DLD1 (cell line): ENCODE results near the gene PTF1A.

Experiments used
- in situ Hi-C: cut with HindIII; loops from 2 replicates; pipeline ENCODE4 v1.10.0; 2017; ENCODE audit warnings: low sequenced_read_pairs

The PTF1A gene

GRCh38 chr10:23186178-23186577 is 5.9 kb upstream of the PTF1A start:
- in situ Hi-C loops = no loop called here

DNA sequence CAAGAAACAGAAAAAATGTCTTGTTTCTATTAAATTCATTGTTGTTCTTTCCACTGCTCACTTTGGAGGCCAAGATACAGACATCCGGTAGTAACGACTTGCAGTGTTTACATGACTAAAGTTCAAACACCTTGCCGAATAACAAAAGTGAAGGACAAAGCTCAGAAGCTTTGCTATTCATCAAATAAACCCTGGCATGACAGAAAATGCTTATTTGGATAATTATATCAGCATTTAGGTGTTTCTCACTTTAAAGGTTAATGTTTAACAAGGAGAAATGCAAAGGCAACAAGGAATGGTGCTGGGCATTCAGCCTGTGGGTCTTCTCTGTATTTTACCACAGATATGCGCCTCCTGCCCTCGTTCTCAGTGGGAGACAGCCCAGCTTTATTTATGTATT is 5.4 kb upstream of the PTF1A start:
- in situ Hi-C loops = no loop called here

DNA sequence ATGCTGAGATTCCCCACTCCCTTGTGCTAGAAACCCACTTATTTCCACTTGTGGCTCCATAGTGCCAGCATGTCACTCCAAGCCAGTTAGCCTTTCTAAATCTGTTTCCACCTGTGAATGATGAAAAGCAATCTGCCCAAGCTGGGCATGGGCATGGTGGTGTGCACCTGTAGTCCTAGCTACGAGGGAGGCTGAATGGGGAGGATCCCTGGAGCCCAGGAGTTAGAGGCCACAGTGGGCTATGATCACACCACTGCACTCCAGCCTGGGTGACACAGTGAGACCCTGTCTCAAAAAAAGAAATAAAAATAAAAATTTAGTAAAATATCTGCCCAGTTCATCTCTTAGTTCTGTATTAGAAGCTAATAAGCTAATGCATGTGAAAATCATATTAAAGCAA is 5.0 kb upstream of the PTF1A start:
- in situ Hi-C loops = no loop called here

- in situ Hi-C loops = no loop called here
These were observed 3.1 kb upstream of the PTF1A start for GRCh38 chr10:23189024-23189423.

DNA sequence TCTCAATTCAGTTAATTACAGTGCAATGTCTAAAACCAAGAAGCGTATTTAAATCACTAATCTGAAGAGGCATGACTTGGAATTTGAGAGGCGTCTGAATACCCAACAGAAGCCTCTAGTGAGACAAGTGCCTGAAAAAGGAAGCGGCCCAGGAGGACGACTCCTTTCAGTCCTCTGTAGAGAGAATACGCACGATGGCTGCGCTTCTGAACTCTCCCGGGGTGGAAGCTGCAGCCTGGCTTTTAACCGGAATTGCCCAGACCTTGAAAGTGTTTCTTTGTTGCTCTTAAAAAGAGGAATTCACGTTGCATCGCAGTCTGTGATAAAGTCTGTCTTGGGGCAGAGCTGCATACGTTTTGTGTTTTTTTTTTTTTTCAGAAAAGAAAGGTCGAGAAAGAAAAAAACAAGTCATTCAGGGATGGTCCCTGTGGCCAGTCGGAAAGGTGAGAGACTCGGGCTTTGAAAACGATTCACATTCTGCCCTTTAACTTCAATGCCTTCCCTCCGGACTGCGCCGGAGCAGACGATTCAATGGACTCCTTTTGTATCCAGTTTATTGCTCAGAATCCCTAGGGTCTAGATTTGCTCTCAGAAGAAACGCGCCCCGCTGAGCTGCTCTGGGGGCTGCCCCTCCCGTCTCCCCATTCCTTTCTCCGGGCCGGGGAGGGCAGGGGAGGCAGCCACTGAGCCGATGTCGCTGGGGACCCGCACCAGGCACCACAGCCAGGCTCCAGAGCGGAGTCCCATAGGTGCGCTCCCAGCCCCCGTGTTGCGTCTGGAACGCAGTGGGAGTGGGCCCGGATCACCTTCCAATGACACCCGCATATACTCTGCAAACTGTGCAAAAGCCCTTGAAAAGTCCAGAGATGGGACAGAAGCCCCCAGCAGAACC is 994 bp upstream of the PTF1A start:
- in situ Hi-C loops = no loop called here

DNA sequence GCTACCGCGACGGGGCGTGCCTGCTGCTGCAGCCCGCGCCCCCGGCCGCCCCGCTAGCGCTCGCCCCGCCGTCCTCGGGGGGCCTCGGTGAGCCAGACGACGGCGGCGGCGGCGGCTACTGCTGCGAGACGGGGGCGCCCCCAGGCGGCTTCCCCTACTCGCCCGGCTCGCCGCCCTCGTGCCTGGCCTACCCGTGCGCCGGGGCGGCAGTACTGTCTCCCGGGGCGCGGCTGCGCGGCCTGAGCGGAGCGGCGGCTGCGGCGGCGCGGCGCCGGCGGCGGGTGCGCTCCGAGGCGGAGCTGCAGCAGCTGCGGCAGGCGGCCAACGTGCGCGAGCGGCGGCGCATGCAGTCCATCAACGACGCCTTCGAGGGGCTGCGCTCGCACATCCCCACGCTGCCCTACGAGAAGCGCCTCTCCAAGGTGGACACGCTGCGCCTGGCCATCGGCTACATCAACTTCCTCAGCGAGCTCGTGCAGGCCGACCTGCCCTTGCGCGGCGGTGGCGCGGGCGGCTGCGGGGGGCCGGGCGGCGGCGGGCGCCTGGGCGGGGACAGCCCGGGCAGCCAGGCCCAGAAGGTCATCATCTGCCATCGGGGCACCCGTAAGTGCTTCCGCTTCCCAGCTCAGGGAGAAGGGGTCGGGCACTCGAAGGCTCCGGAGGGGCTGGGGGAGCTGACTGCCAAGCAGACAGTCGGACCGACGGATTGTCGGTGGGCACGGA is 761 bp downstream of the PTF1A start:
- in situ Hi-C loops = no loop called here

- in situ Hi-C loops = no loop called here
These were observed 1.4 kb downstream of the PTF1A start for GRCh38 chr10:23193435-23194074.

- in situ Hi-C loops = no loop called here
These were observed 2.4 kb downstream of the PTF1A start for GRCh38 chr10:23194471-23194965.

GRCh38 chr10:23194966-23195845 is 3.1 kb downstream of the PTF1A start:
- in situ Hi-C loops = no loop called here

DNA sequence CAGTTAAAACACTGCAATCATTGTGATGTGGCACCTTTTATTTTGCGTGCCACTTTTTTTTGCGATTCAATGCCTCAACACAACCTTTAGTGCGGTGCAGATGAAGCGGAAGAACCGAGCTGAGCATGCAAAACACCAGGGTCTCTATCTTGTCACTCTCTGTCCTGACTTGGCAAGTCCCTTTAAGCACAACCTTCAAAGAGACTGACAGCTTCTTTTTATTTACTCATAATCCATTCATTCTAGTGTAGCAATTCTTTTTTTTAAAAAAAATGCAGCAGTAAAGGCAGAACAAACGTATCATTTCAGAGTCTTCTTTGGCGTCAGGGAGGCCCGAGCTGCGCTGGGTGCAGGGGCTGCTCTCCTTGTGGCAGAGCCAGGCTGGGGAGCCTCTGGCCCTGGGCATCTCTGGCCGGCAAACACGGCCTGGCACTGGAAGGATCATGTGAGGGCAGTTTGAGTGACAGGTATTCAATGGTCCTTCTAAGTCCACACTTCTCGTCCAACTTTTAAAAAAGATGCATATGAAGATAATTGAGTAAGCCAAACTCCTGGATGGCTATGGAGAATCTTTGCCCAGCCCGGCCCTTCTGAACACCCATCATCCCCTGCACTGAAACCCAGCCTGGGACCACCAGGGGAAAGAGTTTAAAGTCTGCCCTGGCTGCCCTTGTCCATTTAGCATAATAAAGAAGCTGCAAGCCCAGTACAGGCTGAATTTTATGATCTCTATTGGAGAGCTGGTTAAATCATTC is 3.9 kb downstream of the PTF1A start:
- in situ Hi-C loops = no loop called here

- in situ Hi-C loops = no loop called here
These were observed 4.8 kb downstream of the PTF1A start for GRCh38 chr10:23196915-23197314.

DNA sequence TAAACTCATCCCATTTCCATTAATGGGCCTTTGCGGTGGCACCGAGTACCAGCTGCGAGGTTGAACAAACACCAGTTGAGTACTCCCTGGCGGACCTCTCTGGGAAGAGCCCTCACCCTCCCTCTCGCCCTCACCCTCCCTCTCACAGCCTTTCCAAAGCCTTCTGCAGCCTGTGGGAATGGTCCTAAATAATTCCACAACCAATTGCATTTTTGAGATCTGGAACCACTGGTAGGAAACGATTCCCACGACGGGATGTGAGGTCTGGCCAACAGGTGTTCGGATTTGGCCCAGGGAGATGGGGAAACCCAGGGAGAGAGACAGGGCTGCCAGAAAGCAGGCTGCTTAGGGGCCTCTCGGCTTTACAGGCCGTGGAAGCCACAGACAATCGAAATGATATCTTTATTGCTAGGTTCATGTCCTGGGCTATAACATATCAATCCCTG is 5.3 kb downstream of the PTF1A start:
- in situ Hi-C loops = no loop called here

- in situ Hi-C loops = no loop called here
These were observed 6.5 kb downstream of the PTF1A start for GRCh38 chr10:23198610-23198939.

DNA sequence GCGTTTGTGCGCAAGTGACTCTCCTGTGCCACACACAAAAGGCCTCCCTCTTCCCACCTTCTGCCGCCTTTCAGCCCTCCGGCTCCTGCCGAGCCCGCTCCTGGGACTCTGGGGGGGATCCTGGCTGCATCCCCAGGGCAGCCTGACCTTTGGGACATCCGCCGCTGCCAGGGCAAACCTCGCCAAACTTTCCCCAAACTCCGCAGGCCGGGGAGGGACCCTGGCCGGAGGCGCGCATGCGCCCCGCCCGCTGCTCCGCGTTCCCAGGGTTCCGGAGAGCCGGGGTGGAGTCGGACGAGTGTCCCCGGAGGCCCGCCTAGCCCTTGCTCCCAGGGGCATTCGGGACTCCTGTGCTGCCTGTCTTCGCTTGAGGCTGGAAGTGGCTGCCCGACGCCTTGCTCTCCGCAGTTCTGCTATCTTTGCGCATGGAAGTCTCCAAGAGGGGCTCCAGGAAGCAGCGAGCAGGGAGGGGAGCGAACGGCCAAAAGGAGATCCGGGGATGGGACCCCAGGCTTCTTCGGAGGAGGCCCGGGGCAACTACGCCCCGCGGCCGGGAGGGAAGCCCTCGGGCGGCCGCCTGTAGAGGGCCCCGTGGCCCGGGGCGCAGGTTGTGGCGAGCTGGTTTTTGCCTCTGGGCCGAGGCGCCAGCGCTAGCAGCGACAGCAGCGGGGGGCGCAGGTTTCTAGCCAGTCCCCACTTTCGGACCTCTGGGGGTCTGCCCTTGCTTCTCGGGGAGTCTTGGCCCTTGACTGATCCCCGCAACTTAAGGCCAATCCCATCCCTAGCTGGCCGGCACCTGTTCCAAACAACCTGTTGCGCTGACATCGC is 7.0 kb downstream of the PTF1A start:
- in situ Hi-C loops = no loop called here

DNA sequence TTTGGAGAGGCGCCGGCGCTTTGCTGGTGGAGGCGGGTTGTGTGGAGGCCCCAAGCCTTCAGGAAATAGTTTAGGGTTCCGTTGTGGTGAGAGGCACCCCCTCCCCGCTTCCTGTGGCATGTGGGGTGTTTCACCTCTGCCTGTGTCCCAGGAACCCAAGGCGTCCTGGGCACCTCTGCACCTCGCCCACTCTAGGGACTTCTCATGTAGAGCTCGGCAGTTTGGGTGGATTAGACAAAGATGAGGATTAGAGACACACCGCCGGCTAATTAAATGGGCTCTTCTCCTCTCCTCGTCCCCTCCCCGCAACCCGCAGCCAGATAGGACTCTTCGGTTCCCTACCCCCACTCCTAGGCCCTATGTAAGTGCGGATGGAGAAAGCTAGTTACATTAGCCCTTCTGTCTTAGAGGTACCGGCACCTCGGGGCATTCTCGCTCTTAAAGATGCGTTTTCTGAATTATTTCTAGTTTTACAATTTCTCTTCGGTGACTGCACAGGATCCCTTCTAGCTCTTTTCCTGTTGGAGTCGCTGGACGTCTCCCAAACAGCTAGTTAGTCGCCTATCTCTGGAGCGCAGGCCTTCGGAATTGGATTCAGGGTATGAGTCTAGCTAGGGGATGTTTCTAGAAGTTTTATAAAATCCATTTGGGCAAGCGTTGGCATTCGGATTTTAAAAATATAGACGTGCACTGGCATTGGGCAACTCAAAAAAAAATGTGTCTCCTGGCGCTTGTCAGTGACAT is 7.8 kb downstream of the PTF1A start:
- in situ Hi-C loops = no loop called here

DNA sequence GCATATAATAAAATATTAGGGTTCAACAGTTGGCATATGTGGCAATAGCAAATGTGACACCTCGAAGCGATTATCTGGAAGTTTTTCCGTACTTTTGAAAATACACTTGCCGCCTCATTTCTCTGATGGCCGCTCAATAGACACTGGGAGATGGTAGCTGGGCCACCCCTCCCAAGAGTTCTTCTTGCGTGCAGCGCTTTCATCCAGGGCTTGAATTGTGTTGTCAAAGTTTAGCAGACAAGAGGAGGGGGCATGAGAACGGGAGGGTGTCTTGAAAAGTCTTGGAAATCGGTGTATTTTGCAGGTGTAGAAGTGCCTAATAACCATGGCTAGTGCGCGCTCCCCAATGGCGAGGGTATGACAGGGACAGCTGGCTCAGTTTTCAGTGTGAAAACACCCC is 8.5 kb downstream of the PTF1A start:
- in situ Hi-C loops = no loop called here

- in situ Hi-C loops = no loop called here
These were observed 9.0 kb downstream of the PTF1A start for GRCh38 chr10:23200997-23201652.

- in situ Hi-C loops = no loop called here
These were observed 9.7 kb downstream of the PTF1A start for GRCh38 chr10:23201837-23202236.
